Calu3 (cell line): Measurements from ENCODE around the gene SCAND1. TPM values are rescaled to one million over a fixed set of nuclear protein-coding genes. Genes with fewer than 3 reads are reported as not detected.
"Not testable (repeated sequence)": the region's sequence is repeated elsewhere in the genome, so short reads cannot be mapped to it uniquely, and the experiment has no call there.

Experiments used
- BruUV-seq: library from RNA; stranded (reverse); fragments of 400-500 nt; replicated peaks from 2 replicates; lab custom pipeline; 2021; lab: Mats Ljungman, UMichigan
- CTCF ChIA-PET: fragments of 300-600 bp; sonication (Branson Sonifier 250); formaldehyde crosslinking; loops from one replicate; lab custom pipeline; 2022; ENCODE audit warnings: antibody characterized with exemption; lab: Charles Lee
- DNase-seq: peaks from one replicate; pipeline ENCODE4 v3.0.0; 2022
- H3K27ac Mint-ChIP-seq: one replicate; pipeline ENCODE4 v1.8.0; 2022; ENCODE audit warnings: mixed read lengths; ENCODE audit not compliant: unreplicated experiment
- H3K27me3 Mint-ChIP-seq: one replicate; pipeline ENCODE4 v1.8.0; 2022; ENCODE audit warnings: mixed read lengths; ENCODE audit not compliant: unreplicated experiment
- H3K36me3 Mint-ChIP-seq: one replicate; pipeline ENCODE4 v1.8.0; 2022; ENCODE audit warnings: mild to moderate bottlenecking, moderate library complexity, mixed read lengths; ENCODE audit not compliant: insufficient read depth, unreplicated experiment
- H3K4me1 Mint-ChIP-seq: one replicate; pipeline ENCODE4 v1.8.0; 2022; ENCODE audit warnings: mild to moderate bottlenecking, low read depth, mixed read lengths; ENCODE audit not compliant: unreplicated experiment
- H3K4me3 Mint-ChIP-seq: one replicate; pipeline ENCODE4 v1.8.0; 2022; ENCODE audit warnings: mild to moderate bottlenecking, low read depth, moderate library complexity, mixed read lengths; ENCODE audit not compliant: unreplicated experiment
- H3K9me3 Mint-ChIP-seq: one replicate; pipeline ENCODE4 v1.8.0; 2022; ENCODE audit warnings: low read depth, mixed read lengths; ENCODE audit not compliant: unreplicated experiment
- intact Hi-C: fragments of 100-400 bp; cut with micrococcal nuclease; formaldehyde crosslinking; loops from one replicate; pipeline ENCODE4 v1.10.0; 2022; ENCODE audit not compliant: unreplicated experiment
- total RNA-seq: library from RNA; stranded (reverse); gene quantifications from 2 replicates; pipeline ENCODE4 v1.2.3, GENCODE V29; 2022
- TF ChIP-seq, protein P1 (sequence below): fragments of 200-600 bp; IDR thresholded peaks from one replicate; pipeline ENCODE4 v1.8.0; 2022; ENCODE audit warnings: antibody characterized with exemption; ENCODE audit not compliant: unreplicated experiment

SCAND1 gene
- total RNA-seq, 1 experiment from 2014 or later: 88.6 TPM

DNA sequence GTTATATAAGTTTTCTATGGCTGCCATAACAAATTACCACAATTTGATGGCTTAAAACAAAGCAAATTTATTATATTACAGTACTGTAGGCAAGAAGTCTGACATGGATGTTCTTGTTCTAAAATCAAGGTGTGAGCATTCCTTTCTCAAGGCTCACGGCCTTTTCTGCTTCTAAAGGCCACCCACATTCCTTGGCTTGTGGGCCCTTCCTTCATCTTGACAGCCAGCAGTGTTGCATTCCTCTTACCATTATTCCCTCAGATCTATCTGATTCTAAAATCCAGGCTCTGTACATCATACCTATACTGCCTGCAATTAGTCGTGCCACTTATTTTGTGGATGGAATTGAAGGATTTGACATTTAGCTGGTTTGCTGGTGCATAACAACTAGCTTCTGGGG is 17.7 kb upstream of the SCAND1 start:
- intact Hi-C loops: no loop called here
- no peak overlapping the region for H3K27ac Mint-ChIP-seq
- no peaks in the 10 kb centered on the region for H3K27me3 Mint-ChIP-seq
- H3K36me3 Mint-ChIP-seq: no peaks in the 10 kb centered on the region
- CTCF ChIA-PET: interaction anchor here (1.5 kb wide), 1 partner anchor 8 kb away, joined by 3 read pairs; no protein-coding TSS in a partner anchor
- no peaks in the 10 kb centered on the region for H3K9me3 Mint-ChIP-seq
- TF ChIP-seq, protein P1, sequence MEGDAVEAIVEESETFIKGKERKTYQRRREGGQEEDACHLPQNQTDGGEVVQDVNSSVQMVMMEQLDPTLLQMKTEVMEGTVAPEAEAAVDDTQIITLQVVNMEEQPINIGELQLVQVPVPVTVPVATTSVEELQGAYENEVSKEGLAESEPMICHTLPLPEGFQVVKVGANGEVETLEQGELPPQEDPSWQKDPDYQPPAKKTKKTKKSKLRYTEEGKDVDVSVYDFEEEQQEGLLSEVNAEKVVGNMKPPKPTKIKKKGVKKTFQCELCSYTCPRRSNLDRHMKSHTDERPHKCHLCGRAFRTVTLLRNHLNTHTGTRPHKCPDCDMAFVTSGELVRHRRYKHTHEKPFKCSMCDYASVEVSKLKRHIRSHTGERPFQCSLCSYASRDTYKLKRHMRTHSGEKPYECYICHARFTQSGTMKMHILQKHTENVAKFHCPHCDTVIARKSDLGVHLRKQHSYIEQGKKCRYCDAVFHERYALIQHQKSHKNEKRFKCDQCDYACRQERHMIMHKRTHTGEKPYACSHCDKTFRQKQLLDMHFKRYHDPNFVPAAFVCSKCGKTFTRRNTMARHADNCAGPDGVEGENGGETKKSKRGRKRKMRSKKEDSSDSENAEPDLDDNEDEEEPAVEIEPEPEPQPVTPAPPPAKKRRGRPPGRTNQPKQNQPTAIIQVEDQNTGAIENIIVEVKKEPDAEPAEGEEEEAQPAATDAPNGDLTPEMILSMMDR: no peak
- DNase-seq: no peak
- no TSS peak for BruUV-seq
- peaks cover 17% of the 10 kb centered on the region for H3K4me1 Mint-ChIP-seq
- no peak overlapping the region for H3K4me3 Mint-ChIP-seq

DNA sequence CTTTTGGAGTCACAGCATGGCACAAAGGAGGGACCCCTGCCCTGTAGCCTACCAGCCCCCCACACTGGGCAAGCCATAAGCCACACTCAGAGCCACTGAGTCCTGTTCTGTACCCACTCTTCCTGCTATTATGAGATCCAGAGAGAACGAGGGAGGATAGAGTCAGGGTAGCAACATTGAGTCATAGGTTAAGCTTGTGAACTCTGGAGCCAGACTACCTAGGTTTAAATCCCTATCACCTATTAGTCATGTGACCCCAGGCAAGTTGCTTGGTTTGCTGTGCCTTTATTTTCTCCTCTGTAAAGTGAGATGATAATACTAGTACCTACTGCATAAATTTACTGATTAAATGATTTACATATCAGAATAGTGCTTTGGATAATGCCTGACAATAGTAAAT is 14.6 kb upstream of the SCAND1 start:
- no peaks in the 10 kb centered on the region for H3K36me3 Mint-ChIP-seq
- TF ChIP-seq, protein P1: no peak
- no peaks in the 10 kb centered on the region for H3K9me3 Mint-ChIP-seq
- CTCF ChIA-PET: interaction anchor here (0.9 to 1.3 kb wide), 4 partner anchors 11 to 234 kb away, joined by 3 to 5 read pairs (median 4); partner anchors contain the start of gene SCAND1
- no peak for DNase-seq
- no peak overlapping the region for H3K4me3 Mint-ChIP-seq
- H3K27me3 Mint-ChIP-seq: no peaks in the 10 kb centered on the region
- H3K27ac Mint-ChIP-seq: no peak overlapping the region
- H3K4me1 Mint-ChIP-seq: peaks cover 17% of the 10 kb centered on the region
- no TSS peak for BruUV-seq
- intact Hi-C loops: no loop called here

DNA sequence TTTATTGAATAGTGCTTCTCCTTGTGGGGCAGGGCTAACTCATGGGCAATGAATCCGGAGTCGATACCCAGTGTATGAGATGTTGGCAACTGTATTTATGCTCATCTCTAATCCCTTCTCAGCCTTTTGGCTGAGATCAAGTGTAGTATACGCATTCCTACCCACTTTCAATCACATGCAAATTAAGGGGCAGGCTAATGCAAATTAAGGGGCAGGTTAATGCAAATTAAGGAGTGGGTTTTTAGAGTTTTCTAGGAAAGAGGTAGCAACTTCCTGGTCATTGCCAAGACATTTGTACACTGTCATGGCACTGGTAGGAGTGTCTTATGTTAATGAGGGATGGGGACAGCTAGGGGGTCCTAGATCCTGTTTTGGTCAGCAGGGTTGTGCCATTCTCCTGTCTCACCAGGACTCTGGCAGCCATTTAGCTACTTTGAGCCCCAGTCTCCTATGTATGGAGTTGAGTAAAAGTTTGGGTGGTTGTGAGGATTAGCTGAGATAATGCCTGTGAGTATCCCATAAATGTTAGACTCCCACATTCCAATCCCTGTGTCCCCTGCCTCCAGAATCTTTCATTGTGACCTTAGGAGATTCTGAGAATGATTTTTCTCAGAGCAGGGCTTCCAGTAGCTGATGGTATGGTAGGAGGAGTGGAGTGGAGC is 13.8 kb upstream of the SCAND1 start, which contains the start of gene CNBD2:
TSS of gene CNBD2 (plus strand) at position 612 of the 662 bp plus-strand sequence. CDS start 173 bp downstream, outside the sequence.
- Mint-ChIP-seq H3K4me1 (peaks cover 17% of the 10 kb centered on the region), H3K9me3 (no peaks in the 10 kb centered on the region), H3K27me3 (no peaks in the 10 kb centered on the region), H3K4me3 (no peak within 1 kb of the TSS), H3K27ac (no peak within 1 kb of the TSS), H3K36me3 (no peaks in the 10 kb centered on the region)
- TF ChIP-seq, protein P1: no peak
- intact Hi-C loops: no loop called here
- BruUV-seq: no TSS peak
- no peak for DNase-seq
- CTCF ChIA-PET: interaction anchor here (0.8 to 1.3 kb wide), 5 partner anchors 12 to 234 kb away, joined by 3 to 5 read pairs (median 4); partner anchors contain the start of gene SCAND1

DNA sequence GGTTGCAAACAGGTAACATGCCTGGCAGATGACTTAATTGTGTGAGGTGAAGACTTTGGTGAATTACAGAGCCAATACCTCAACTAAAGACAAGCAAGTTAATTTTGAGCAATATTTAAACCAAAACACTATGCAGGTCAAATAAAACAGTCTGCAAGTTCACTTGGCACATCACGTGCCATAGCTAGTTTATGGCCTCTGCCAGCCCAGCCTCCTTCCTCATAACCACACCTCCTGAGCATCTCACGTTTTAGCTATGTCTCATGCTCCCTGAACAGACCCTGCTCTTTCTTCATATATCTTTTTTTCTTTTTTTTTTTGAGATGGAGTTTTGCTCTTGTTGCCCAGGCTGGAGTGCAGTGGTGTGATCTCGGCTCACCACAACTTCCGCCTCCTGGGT is 9.6 kb upstream of the SCAND1 start:
- Mint-ChIP-seq H3K36me3 (no peaks in the 10 kb centered on the region), H3K4me3 (no peak overlapping the region), H3K4me1 (peaks cover 7% of the 10 kb centered on the region), H3K9me3 (no peaks in the 10 kb centered on the region), H3K27me3 (peaks cover 19% of the 10 kb centered on the region), H3K27ac (no peak overlapping the region)
- intact Hi-C loops: no loop called here
- no peak for DNase-seq
- no TSS peak for BruUV-seq
- CTCF ChIA-PET: interaction anchor here (0.6 to 0.7 kb wide), 2 partner anchors 14 to 17 kb away, joined by 3 to 4 read pairs; no protein-coding TSS in a partner anchor
- TF ChIP-seq, protein P1: no peak

DNA sequence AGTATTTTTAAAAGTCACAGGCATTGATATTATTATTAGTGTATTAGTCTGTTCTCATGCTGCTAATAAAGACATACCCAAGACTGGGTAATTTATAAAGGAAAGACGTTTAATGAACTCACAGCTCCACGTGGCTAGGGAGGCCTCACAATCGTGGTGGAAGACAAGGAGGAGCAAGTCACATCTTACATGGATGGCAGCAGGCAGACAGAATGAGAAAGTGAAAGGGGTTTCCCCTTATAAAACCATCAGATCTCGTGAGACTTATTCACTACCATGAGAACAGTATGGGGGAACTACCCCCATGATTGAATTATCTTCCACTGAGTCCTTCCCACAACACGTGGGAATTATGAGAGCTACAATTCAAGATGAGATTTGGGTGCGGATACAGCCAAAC is 5.0 kb upstream of the SCAND1 start:
- H3K27ac Mint-ChIP-seq, H3K36me3 Mint-ChIP-seq, H3K4me3 Mint-ChIP-seq, H3K4me1 Mint-ChIP-seq, H3K9me3 Mint-ChIP-seq, DNase-seq, BruUV-seq, intact Hi-C loops: not testable (repeated sequence)
- CTCF ChIA-PET: interaction anchor here (0.6 kb wide), 2 partner anchors 34 to 243 kb away, joined by 3 read pairs; no protein-coding TSS in a partner anchor
- peaks cover 19% of the 10 kb centered on the region for H3K27me3 Mint-ChIP-seq
